Measurements from ENCODE around the gene SLC6A15. TPM values are rescaled to one million over a fixed set of nuclear protein-coding genes. Genes with fewer than 3 reads are reported as not detected.

The SLC6A15 gene
- total and polyA plus RNA-seq, 2 of the 8 experiments (the other 6 are each of a cell fraction or from before 2014, with no cell fraction given) = 3.1 to 42.0 TPM

GRCh38 chr12:84919271-84919670, 6.7 kb upstream of the SLC6A15 start:
- Histone ChIP-seq H3K4me1 (replicated peaks in 1 of 4; ENCODE audit: control insufficient read depth in 3 of 4, insufficient read depth in 4 of 4, low read length in 3 of 4) (no peaks in the 10 kb centered on the region), H4K91ac (replicated peaks; ENCODE audit: insufficient read length, low read length) (no peak overlapping the region), H3K4me2 (ENCODE audit: insufficient read depth in 1 of 2, low read depth in 2 of 2, low read length in 2 of 2) (no peak overlapping the region), H2BK12ac (ENCODE audit: low read depth, low read length) (no peak overlapping the region), H3K27ac (ENCODE audit: low read depth, low read length) (no peak overlapping the region), H2BK5ac (ENCODE audit: low read depth, low read length) (no peak overlapping the region), H4K8ac (ENCODE audit: extremely low read depth, insufficient read depth, low read length) (no peak overlapping the region), H3K4me3 (ENCODE audit: extremely low read depth in 1 of 4, insufficient read depth in 2 of 4, low read depth in 3 of 4, low read length in 4 of 4) (no peak overlapping the region), H3K9ac (replicated peaks in 1 of 4; ENCODE audit: extremely low read depth in 1 of 4, low read depth in 3 of 4, low read length in 3 of 4) (no peak overlapping the region), H3K23me2 (ENCODE audit: low read depth, low read length) (no peaks in the 10 kb centered on the region), H3K9me3 (ENCODE audit: insufficient read depth in 2 of 2, low read depth in 1 of 2, low read length in 1 of 2) (no peaks in the 10 kb centered on the region), H3K18ac (ENCODE audit: extremely low read depth, low read length) (no peak overlapping the region), H3K36me3 (ENCODE audit: control insufficient read depth in 2 of 4, insufficient read depth in 4 of 4, low read length in 3 of 4) (no peaks in the 10 kb centered on the region), H3K4ac (replicated peaks; ENCODE audit: insufficient read length, low read depth, low read length) (no peak overlapping the region), H3K27me3 (replicated peaks in 1 of 4; ENCODE audit: control insufficient read depth in 3 of 4, extremely low read depth in 1 of 4, insufficient read depth in 3 of 4, low read length in 3 of 4) (no peaks in the 10 kb centered on the region), H3K56ac (replicated peaks; ENCODE audit: insufficient read length, low read depth, low read length) (no peak overlapping the region), H4K5ac (ENCODE audit: insufficient read length, low read depth, low read length) (no peak overlapping the region), H2AFZ (ENCODE audit: low read length) (no peak overlapping the region), H3K79me2 (ENCODE audit: control insufficient read depth in 1 of 2, insufficient read depth in 2 of 2, low read length in 2 of 2) (no peaks in the 10 kb centered on the region), H3K23ac (ENCODE audit: insufficient read length) (no peak overlapping the region), H2AK5ac (ENCODE audit: low read depth, low read length) (no peak overlapping the region), H2BK20ac (ENCODE audit: low read length) (no peak overlapping the region), H2BK15ac (ENCODE audit: low read length) (no peak overlapping the region), H3K79me1 (ENCODE audit: low read depth, low read length) (no peaks in the 10 kb centered on the region), H3K14ac (ENCODE audit: insufficient read length) (no peak overlapping the region), H4K20me1 (replicated peaks in 1 of 2; ENCODE audit: control insufficient read depth in 1 of 2, insufficient read depth in 2 of 2, low read length in 2 of 2) (no peaks in the 10 kb centered on the region), H2BK120ac (replicated peaks; ENCODE audit: low read depth, low read length) (no peak overlapping the region)
- CTCF ChIA-PET (ENCODE audit: partially characterized antibody) = no interaction called here
- FAIRE-seq (no peak), DNase-seq (ENCODE audit: low read depth in 1 of 2, low spot score in 2 of 2) (no peak)
- POLR2A ChIA-PET (ENCODE audit: partially characterized antibody) = no interaction called here
- WGBS, 2 experiments (ENCODE audit: extremely low coverage in 1 of 2, insufficient coverage in 1 of 2, insufficient read length in 1 of 2, insufficient replicate concordance in 2 of 2, low coverage in 1 of 2, low lambda C conversion rate in 2 of 2, missing lambda C conversion rate in 1 of 2) = 73% methylated on average over 1 of the region's 1 CpG; no CpG with 5 or more reads in 1 of the 2 experiments
- TF ChIP-seq RXRA (IDR thresholded peaks at IDR 0.05; ENCODE audit: insufficient read depth, low read depth, low read length) (no peak), CTBP2 (IDR thresholded peaks at IDR 0.05; ENCODE audit: borderline replicate concordance, insufficient read depth, insufficient read length, low read length) (no peak), SIX5 (IDR thresholded peaks at IDR 0.05; ENCODE audit: low read depth, low read length) (no peak), RFX5 (IDR thresholded peaks at IDR 0.05; ENCODE audit: borderline replicate concordance, low read depth, low read length) (no peak), ZNF274 (IDR thresholded peaks at IDR 0.05; ENCODE audit: borderline replicate concordance, extremely low read depth, low read length) (no peak), JUND (IDR thresholded peaks at IDR 0.05; ENCODE audit: low read length) (no peak), CHD2 (IDR thresholded peaks at IDR 0.05; ENCODE audit: low read length) (no peak), HDAC2 (IDR thresholded peaks at IDR 0.05; ENCODE audit: borderline replicate concordance in 1 of 2, low read depth in 2 of 2, low read length in 2 of 2) (no peak), GABPA (IDR thresholded peaks at IDR 0.05; ENCODE audit: borderline replicate concordance, insufficient read depth, low read length) (no peak), RNF2 (IDR thresholded peaks at IDR 0.05; ENCODE audit: borderline replicate concordance, low read depth, low read length, missing control alignments, poor library complexity, severe bottlenecking) (no peak), SUZ12 (IDR thresholded peaks at IDR 0.05; ENCODE audit: low read length) (no peak)
